Measurements from ENCODE around the gene NAA35.
"Not testable (repeated sequence)": the region's sequence is repeated elsewhere in the genome, so short reads cannot be mapped to it uniquely, and the experiment has no call there.

NAA35 gene

DNA sequence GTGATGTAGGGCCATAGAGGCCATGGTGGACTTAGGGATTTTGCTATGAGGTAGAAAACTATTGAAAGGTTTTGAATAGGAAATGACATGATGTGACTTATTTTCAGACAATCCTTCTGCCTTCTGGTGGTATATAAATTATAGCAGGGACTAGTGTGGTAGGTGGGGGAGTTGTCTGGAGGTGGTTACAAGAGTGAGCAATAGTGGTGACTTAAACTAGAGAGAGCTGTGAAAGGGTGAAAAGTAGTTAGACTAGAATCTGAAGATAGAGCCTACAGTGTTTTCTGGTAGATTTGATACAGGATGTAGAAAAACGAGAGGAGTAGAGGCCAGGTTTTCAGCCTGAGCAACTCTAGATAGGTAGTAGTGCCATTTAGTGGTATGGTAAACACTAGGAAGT is 32.3 kb downstream of the NAA35 start:
- H3K4me3 ChIP-seq (ENCODE audit: low read length) = no peak overlapping the region
- TF ChIP-seq ZNF274 (IDR thresholded peaks at IDR 0.05; ENCODE audit: low read depth, low read length) = no peak

DNA sequence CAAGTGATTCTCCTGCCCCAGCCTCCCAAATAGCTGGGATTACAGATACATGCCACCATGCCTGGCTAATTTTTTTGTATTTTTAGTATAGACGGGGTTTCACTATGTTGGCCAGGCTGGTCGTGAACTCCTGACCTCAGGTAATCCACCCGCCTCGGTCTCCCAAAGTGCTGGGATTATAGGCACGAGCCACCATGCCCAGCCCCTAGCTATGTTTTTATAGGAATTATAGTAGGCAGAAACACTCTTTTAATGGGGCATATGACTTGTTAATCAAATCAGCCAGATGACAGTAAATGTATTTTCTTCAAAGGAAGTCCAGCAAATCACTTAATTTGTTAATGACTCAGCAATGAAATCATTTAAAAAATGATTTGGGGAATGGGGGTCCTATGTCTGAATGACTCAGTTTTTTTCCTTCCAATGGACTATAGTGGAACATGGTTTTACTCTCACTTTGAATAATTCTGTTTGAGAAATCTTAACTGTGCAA is 33.2 kb downstream of the NAA35 start:
- H3K4me3 ChIP-seq (ENCODE audit: low read length) = not testable (repeated sequence)

GRCh38 chr9:85978496-85978895 is 37.5 kb downstream of the NAA35 start:
- TF ChIP-seq ZNF274 (IDR thresholded peaks at IDR 0.05; ENCODE audit: low read depth, low read length) = no peak
- H3K4me3 ChIP-seq (ENCODE audit: low read length) = no peak overlapping the region

DNA sequence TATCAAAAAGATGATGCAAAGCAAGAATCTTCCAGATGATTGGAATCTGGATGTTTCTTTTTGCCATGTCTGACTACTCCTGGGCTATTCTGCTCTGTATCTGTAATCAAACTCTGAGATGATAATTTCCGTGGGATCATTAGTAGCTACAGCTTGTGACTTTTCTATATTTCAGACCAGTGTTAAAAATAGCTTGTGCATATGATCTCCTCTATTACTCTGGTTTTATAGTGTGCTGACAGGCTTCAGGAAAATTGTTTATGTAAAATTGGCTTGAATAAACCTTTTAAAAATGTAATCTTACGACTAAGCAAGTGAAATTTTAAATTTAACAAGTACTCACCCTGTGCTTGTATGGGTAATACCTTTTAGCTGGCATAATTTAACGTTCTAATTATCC is 40.4 kb downstream of the NAA35 start:
- H3K4me3 ChIP-seq (ENCODE audit: low read length) = no peak overlapping the region
- TF ChIP-seq ZNF274 (IDR thresholded peaks at IDR 0.05; ENCODE audit: low read depth, low read length) = no peak

DNA sequence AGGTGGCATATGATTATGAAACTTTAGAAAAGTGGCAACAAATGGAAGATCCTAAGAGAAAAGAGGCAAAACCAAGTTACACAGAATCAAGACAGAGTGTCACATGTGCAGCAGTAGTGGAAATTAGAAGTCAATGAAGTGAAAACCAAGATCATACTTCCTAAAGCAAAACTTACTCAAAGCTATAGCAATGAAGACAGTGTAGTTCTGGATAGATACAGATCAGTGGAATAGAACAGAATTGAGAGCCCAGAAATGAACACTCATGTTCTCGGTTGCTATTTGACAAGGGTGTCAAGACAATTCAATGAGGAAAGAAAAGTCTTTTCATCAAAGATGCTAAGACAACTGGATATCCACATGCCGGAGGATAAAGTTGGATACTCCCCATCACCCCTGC is 43.5 kb downstream of the NAA35 start:
- no peak overlapping the region for H3K4me3 ChIP-seq (ENCODE audit: low read length)
- no peak for TF ChIP-seq ZNF274 (IDR thresholded peaks at IDR 0.05; ENCODE audit: low read depth, low read length)

GRCh38 chr9:85987236-85987635 is 46.3 kb downstream of the NAA35 start:
- H3K4me3 ChIP-seq (ENCODE audit: low read length) = no peak overlapping the region
- TF ChIP-seq ZNF274 (IDR thresholded peaks at IDR 0.05; ENCODE audit: low read depth, low read length) = no peak

- H3K4me3 ChIP-seq (ENCODE audit: low read length) = no peak overlapping the region
- no peak for TF ChIP-seq ZNF274 (IDR thresholded peaks at IDR 0.05; ENCODE audit: low read depth, low read length)
These were observed 53.2 kb downstream of the NAA35 start for GRCh38 chr9:85994191-85994590.

- no peak for TF ChIP-seq ZNF274 (IDR thresholded peaks at IDR 0.05; ENCODE audit: low read depth, low read length)
- no peak overlapping the region for H3K4me3 ChIP-seq (ENCODE audit: low read length)
These were observed 54.2 kb downstream of the NAA35 start for GRCh38 chr9:85995097-85995496.

- TF ChIP-seq ZNF274 (IDR thresholded peaks at IDR 0.05; ENCODE audit: low read depth, low read length) = no peak
- no peak overlapping the region for H3K4me3 ChIP-seq (ENCODE audit: low read length)
These were observed 54.7 kb downstream of the NAA35 start for GRCh38 chr9:85995599-85995998.

GRCh38 chr9:86005253-86005775 is 64.4 kb downstream of the NAA35 start:
- H3K4me3 ChIP-seq (ENCODE audit: low read length) = no peak overlapping the region
- TF ChIP-seq ZNF274 (IDR thresholded peaks at IDR 0.05; ENCODE audit: low read depth, low read length) = no peak

DNA sequence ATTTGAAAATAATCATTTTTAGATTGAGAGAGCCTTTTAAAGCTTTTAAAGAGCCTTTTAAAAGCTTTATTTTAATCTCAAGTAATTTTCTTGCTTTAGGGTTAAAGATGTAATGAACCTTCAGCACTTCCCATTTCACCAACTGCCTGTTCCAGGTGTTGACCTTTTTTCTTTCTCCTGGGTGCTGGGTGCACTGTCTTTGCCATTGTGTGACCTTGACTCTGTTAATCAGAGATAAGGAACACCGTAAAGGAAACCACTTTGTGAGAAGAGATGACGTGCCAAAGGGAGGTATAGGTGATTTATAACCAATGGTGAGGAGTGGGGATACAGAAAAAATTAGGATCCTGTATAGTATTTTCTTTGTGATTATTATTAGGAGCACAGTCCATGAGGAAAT is 68.2 kb downstream of the NAA35 start:
- no peak for TF ChIP-seq ZNF274 (IDR thresholded peaks at IDR 0.05; ENCODE audit: low read depth, low read length)
- no peak overlapping the region for H3K4me3 ChIP-seq (ENCODE audit: low read length)

DNA sequence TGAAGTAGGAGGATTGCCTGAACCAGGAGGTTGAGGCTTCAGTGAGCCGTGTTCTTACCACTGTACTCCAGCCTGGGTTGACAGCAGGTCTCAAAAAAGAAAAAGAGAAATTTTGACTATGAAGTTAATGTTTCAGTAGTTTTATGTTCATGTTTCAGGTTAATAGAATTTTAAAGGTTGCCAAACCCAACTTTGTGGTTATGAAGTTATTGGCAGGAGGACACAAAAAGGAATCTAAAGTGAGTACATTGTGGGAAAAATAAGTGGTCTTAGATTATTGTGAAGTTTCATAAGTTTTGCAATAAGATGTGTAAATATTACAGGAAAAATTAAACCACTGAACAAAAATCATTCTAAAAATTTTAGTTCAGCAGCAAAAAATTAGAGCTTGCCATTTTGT is 79.8 kb downstream of the NAA35 start:
- no peak overlapping the region for H3K4me3 ChIP-seq (ENCODE audit: low read length)
- TF ChIP-seq ZNF274 (IDR thresholded peaks at IDR 0.05; ENCODE audit: low read depth, low read length) = no peak

- no peak for TF ChIP-seq ZNF274 (IDR thresholded peaks at IDR 0.05; ENCODE audit: low read depth, low read length)
- H3K4me3 ChIP-seq (ENCODE audit: low read length) = no peak overlapping the region
These were observed 80.2 kb downstream of the NAA35 start for GRCh38 chr9:86021166-86021565.

- TF ChIP-seq ZNF274 (IDR thresholded peaks at IDR 0.05; ENCODE audit: low read depth, low read length) = no peak
- no peak overlapping the region for H3K4me3 ChIP-seq (ENCODE audit: low read length)
These were observed 81.8 kb downstream of the NAA35 start for GRCh38 chr9:86022687-86023266.

DNA sequence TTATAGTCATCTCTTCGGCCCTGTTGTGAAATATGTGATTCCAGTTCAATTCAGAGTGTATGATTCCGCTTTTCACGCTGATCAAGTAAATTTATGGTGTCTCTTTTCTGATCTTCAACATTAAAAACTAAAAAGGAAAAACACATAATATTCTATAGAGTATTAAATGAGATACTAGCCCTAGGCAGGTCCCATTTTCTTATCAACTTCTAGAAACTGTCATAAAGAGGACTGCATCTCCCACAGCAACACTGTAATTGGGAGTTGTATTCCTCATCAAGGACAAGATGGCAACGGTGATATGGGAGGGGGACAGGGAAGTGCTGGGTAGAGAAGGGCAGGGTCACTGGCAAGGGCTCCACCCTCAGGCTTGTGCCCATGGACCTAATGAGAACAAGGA is 86.8 kb downstream of the NAA35 start:
- H3K4me3 ChIP-seq (ENCODE audit: low read length) = no peak overlapping the region
- no peak for TF ChIP-seq ZNF274 (IDR thresholded peaks at IDR 0.05; ENCODE audit: low read depth, low read length)
